Renal cortex interstitium (tissue), 15 donors: ENCODE data around the gene CDKN2D. TPM values are rescaled to one million over a fixed set of nuclear protein-coding genes. Genes with fewer than 3 reads are reported as not detected.

ENCODE experiments used
- DNase-seq, 11 donors: peaks; one replicate each; pipeline ENCODE4 v3.0.0-alpha.2; 2013; ENCODE audit warnings: low read depth in 9 of 11, low spot score in 4 of 11; ENCODE audit errors: extremely low read depth in 1 of 11
- long read RNA-seq, 16 experiments: transcript quantifications; one replicate each; lab custom pipeline, GENCODE V29; 2026
- polyA plus RNA-seq, 3 donors: library from polyadenylated mRNA; unstranded; fragments of 120-200 nt; gene quantifications; one replicate each; pipeline ENCODE4 v1.2.1, GENCODE V29; 2013; ENCODE audit not compliant: insufficient read length in 3 of 3

Gene CDKN2D
- 10 to 100 TPM in 2 of 3 donors, 1 to 10 TPM in 1; 7.9 to 12.5 (median 10.7) TPM for polyA plus RNA-seq
- long read RNA-seq, donor 1, transcript CDKN2D-202 (2 exons, 1,422 nt): major isoform, 6 of 7 reads
- long read RNA-seq, donor 1, partial matches to known transcripts: 0 of 7 reads
- long read RNA-seq, donor 1, other reads (novel, unspliced or antisense): 0 of 7 reads
- long read RNA-seq, donor 2, transcript CDKN2D-202 (2 exons, 1,422 nt): major isoform, 8 of 11 reads
- long read RNA-seq, donor 2, partial matches to known transcripts: 0 of 11 reads
- long read RNA-seq, donor 2, other reads (novel, unspliced or antisense): 0 of 11 reads
- long read RNA-seq, donor 3, transcript CDKN2D-202 (2 exons, 1,422 nt): major isoform, 12 of 16 reads
- long read RNA-seq, donor 3, partial matches to known transcripts: 0 of 16 reads
- long read RNA-seq, donor 3, other reads (novel, unspliced or antisense): 0 of 16 reads
- long read RNA-seq, donor 4, transcript CDKN2D-202 (2 exons, 1,422 nt): major isoform, 5 of 7 reads
- long read RNA-seq, donor 4, partial matches to known transcripts: 0 of 7 reads
- long read RNA-seq, donor 4, other reads (novel, unspliced or antisense): 0 of 7 reads
- long read RNA-seq, donor 5: 0 reads
- long read RNA-seq, donor 6, transcript CDKN2D-202 (2 exons, 1,422 nt): major isoform, 5 of 5 reads
- long read RNA-seq, donor 6, partial matches to known transcripts: 0 of 5 reads
- long read RNA-seq, donor 6, other reads (novel, unspliced or antisense): 0 of 5 reads
- long read RNA-seq, donor 7, partial matches to known transcripts: 0 of 4 reads
- long read RNA-seq, donor 7, other reads (novel, unspliced or antisense): 0 of 4 reads
- long read RNA-seq, donor 8: 0 reads
- long read RNA-seq, donor 9, transcript CDKN2D-202 (2 exons, 1,422 nt): major isoform, 9 of 16 reads
- long read RNA-seq, donor 9, partial matches to known transcripts: 6 of 16 reads
- long read RNA-seq, donor 9, other reads (novel, unspliced or antisense): 0 of 16 reads
- long read RNA-seq, donor 10, transcript CDKN2D-202 (2 exons, 1,422 nt): major isoform, 8 of 9 reads
- long read RNA-seq, donor 10, partial matches to known transcripts: 0 of 9 reads
- long read RNA-seq, donor 10, other reads (novel, unspliced or antisense): 0 of 9 reads
- long read RNA-seq, donor 11, transcript CDKN2D-202 (2 exons, 1,422 nt): major isoform, 7 of 11 reads
- long read RNA-seq, donor 11, partial matches to known transcripts: 0 of 11 reads
- long read RNA-seq, donor 11, other reads (novel, unspliced or antisense): 0 of 11 reads
- long read RNA-seq, donor 12, partial matches to known transcripts: 0 of 6 reads
- long read RNA-seq, donor 12, other reads (novel, unspliced or antisense): 0 of 6 reads
- long read RNA-seq, donor 13: 0 reads
- long read RNA-seq, donor 14, partial matches to known transcripts: 0 of 5 reads
- long read RNA-seq, donor 14, other reads (novel, unspliced or antisense): 0 of 5 reads
- long read RNA-seq, donor 15, partial matches to known transcripts: 0 of 2 reads
- long read RNA-seq, donor 15, other reads (novel, unspliced or antisense): 0 of 2 reads
- long read RNA-seq, donor 16, transcript CDKN2D-201 (3 exons, 1,086 nt): minor isoform, 6 of 20 reads
- long read RNA-seq, donor 16, transcript CDKN2D-202 (2 exons, 1,422 nt): major isoform, 14 of 20 reads
- long read RNA-seq, donor 16, partial matches to known transcripts: 0 of 20 reads
- long read RNA-seq, donor 16, other reads (novel, unspliced or antisense): 0 of 20 reads

DNA sequence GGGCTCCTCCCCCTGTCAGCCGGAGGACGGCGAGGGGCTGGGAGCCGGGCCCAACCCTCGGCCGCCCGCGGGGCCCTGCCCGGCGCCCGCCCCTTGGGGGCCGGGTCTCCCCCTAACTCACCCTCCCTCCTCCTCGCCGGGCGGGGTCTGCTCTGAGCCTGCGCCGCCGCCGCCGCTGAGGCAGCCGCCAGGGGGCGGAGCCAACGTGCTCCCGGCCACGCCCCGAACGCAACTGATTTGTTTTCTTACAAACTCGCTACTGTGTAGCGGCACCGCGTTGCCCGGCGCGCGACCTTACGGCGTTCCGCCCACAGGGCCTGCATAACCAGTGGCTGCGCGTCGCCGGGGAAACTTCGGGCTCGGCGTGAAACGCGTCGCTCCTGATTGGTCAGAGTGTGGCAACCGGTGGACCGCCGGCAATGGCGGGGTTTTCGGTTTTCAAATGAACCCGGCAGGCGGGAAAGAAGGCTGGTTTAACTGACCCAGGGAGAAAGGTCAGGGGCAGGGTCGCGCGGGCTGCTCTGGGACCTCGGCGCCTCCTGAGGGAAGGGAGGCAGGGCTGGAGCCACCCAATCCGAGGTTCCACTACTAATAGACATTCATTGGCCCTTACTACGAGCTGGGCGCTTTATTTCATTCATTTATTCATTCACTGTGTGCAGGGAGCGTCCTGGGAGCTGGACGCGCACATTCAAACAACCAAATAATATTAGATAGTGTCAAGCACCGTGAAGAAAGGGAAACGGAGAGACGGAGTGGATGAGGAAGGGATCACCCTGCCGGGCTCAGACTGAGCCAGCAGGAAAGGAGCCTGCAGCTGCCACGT is at the start of gene CDKN2D:
Gene CDKN2D, minus strand, starts transcription at position 154 of the 826 bp plus-strand sequence. CDS start 326 bp downstream, outside the sequence.
- peak; percentile 94 to 100 (median 99) for DNase-seq

DNA sequence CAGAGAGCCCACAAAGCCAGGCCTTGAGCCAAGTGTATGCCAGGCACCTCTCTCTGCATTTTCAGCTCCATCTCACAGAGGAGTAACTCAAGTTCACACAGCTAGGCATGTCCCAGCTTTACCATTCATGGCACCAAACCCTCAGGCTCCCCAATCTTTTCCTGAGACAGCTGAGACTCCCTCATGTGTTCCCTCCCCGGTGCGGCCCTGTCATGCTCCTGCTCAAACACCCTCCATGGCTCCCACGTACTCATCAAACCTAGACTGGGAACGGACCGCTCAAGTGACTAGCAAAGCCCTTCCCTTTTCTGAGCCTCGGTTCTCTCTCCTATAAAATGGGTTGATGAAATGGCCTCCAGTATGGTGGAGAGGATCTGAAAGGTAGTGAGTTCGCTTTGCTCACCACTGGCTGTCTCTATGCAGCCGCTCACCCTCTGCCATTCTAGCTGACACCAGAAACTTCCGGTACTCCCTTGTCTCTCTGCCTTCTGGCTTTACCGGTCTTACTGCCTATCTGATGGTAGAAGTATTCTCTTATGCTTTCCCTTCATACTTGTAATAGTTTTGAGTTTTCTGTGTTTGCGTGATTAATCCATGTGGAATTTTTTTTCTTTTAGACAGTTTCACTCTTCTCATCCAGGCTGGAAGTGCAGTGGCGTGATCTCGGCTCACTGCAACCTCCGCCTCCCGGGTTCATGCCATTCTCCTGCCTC is 48.8 kb upstream of the CDKN2D start:
- DNase-seq: no peak

DNA sequence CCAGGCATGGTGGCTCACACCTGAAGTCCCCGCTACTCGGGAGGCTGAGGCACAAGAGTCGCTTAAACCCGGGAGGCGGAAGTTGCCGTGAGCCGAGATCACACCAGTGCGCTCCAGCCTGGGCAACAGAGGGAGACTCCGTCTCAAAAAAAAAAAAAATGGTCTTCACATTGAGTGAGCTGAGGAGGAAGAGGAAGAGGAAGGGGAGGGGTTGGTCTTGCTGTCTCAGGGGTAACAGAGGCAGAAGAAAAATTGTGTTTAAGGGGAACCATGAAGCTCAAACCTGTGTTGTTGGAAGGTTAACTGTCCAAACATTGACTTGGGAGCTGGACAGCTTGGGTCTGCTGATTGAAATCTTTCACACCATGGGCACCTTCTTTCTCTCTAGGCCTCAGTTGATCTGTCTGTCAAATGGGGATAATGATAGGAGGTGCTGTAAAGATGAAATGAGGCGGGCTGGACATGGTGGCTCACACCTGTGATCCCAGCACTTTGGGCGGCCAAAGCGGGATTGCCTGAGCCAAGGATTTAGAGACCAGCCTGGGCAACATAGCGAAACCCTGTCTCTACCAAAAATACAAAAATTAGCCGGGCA is 46.7 kb upstream of the CDKN2D start:
- no peak for DNase-seq

DNA sequence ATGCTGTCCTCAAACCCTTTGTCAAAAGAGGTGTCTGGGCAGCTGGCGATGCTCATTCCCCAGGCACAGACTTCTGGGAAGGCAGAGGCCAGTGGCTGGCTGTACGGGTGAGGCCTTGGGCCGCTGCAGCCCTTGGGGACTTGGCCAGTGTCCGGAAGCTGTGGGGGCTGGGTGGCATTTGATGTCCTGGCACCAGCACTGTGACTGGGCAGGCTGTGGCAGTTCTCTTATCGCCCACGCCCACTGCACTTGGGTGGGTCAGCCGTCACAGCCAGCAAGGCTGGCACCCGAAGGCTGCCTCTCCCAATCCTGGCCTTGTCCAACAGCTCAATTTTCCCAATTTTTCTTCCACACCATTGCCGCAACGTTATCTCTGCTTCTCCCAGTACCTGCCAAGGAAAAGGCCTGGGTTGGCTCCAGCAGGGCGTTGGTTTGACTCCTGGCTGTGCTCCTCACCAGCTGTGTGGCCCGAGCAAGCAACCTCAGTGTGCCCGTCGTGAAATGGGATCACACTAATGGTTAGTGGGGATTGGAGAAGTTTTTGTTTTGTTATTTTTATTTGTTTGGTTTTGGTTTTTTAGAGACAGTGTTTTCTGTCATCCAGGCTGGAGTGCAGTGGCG is 43.8 kb upstream of the CDKN2D start:
- DNase-seq: no peak

DNA sequence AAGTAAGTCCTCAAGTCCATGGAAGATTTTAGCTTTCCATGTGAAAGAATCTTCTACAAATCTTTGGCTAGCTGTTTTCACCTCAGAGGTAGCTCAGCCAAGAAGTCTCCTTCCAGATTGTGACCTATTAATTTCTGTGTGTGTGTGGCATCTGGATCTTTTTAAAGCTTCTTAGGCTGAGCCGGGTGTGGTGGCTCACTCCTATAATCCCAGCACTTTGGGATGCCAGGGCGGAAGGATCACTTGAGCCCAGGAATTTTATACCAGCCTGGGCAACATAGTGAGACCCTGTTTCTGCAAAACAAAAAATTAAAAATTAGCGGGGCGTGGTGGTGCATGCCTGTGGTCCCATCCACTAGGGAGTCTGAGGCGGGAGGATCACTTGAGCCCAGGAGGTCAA is 43.1 kb upstream of the CDKN2D start:
- no peak for DNase-seq

DNA sequence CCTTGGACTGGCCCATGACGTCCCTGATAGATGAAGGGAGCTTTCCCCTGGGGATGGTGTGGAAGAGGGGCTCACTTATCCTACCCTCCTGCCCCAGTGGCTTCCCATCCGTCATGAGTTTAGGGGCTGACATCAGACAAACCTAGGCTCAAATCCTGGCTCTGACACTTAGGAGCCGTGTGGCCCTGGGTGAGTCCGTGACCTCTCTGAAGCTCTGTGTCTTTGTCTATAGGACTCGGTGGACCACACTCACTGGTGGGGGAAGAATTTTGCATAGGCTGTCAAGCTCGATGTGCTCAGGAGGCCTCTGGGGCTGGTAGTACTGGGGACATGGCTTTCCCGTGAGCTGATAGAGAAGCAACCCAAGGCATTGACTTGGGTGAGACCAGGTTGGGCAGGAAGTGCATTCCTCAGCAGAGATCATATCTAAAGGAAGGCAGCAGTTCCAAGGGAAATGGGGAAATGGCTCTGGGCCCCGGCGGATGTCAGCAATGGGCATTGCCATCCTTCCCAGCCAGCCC is 35.7 kb upstream of the CDKN2D start:
- no peak for DNase-seq

DNA sequence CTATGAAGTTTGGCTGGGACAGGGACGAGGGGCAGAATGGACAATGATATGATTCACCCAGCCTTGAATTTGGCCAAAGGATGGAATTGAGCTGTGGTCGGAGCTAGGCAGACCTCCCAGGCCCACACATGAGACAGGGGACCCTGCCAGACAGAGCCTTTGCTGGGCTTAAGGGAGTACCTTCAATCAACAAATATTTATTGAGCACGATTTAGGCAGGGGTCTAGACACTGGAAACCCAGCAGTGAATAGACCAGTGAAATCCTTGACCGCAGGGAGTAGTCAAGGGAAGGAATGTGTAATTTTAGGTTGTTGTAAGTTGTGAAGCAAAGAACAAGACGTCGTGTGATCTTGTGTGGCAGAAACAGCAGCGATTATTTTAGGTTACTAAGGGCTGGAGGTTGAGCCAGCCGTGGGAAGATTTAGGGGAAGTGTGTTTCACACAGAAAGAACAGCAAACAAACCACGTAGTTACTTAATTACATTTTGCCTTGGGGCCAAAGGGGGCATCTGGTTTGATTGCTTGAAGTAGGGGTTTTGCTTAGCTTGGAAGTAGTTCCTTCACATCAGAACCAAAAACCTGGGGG is 35.2 kb upstream of the CDKN2D start:
- no peak for DNase-seq

DNA sequence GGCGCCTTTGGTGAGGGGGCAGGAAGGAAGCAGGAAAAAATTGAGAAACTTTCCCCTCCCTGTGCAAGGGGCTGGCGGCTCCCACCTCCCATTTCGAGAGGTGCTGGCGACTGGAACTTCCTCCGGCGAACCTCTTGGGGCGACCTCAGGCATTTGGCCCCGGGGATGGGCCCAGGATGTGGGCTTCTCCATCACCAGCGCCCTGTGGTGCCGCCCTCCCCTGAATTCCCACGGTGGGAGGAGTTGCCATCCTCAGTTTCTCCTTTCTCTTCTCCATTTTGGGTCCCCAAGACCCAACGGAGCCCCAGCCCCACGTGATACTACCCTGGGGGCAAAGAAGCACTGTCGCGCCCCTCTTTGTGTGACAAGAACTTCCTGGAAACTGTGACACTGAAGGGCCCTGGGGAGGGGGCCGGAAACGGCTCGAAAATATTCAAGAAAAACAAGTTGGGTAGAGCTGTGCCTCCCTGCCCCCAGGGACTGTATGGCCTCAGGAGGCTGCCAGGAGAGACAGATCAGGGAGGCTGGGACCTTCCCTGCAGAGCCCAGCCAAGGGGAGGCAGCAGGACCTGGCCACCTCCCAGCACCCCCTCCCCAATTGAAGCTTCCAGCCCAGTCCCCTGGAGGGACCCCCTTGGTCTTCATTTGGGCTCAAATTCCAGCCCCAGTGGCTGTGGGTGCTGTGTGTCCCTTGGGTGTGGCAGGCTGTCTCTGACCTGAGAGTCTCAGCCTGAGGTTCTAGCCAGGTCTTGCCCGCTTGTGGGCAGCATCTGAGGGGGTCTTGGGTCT is 34.5 kb upstream of the CDKN2D start:
- no peak for DNase-seq

DNA sequence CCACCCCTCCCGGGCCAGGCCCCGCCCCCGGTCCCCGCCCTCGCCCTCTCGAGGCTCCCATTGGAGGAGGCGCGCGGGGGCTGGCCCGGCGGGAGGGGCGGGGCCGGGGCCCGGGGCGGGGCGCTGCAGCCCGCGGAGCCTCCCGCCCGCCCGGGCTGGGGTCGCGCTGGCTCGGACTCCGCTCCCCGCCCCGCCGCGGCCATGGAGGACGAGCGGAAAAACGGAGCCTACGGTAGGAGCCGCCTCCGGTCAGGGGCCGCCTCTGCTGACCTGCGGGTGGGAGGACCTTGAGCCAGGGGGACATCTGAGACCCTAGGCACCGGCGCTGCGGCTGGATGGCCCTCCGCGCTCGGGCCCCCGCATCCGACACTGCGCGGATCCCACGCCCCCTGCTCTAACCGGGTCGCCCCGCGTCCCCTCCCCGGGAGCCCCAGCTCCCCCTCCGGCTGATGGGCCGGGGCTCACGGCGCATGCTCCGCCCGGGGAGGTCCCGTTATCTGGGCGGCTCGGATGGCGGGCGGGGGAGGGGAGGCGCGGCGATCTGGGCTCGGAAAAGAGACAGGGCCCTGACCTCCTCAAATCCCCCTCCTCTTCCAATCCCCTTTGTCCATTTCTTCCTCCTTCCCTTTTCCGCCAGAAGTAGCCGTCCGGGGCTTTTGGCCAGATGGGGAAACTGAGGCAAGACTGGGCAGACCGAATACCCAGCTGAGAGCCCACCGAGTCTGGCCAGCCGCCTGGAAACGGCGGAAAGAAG is 33.7 kb upstream of the CDKN2D start:
- peak in 8 of 11 donors; percentile 29 to 73 (median 64) for DNase-seq

DNA sequence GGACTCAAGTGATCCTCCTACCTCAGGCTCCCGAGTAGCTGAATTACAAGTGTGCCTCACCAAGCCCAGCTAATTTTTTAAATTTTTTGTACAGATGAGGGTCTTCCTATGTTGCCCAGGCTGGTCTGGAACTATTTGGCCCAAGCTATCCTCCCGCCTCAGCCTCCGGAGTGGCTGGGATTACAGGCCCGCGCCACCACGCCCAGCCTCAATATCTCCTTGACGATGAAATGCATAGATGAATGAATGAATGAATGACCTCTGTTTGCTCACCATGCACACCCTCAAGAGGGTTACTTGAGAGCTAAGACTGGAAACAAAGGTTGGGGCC is 33.2 kb upstream of the CDKN2D start:
- no peak for DNase-seq

DNA sequence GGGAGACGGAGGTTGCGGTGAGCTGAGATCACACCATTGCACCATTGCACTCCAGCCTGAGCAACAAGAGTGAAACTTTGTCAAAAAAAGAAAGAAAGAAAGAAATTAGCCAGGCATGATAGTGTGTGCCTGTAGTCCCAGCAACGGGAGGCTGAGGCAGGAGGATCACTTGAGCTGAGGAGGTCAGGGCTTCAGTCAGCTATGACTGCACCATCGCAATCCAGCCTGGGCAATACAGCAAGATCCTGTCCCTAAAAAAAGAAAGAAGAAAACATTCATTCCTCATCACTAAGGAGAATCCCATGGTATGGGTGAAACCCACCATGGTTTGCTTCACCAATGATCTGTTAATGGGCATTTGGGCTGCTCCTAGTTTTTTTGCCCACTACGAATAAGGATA is 31.4 kb upstream of the CDKN2D start:
- no peak for DNase-seq

DNA sequence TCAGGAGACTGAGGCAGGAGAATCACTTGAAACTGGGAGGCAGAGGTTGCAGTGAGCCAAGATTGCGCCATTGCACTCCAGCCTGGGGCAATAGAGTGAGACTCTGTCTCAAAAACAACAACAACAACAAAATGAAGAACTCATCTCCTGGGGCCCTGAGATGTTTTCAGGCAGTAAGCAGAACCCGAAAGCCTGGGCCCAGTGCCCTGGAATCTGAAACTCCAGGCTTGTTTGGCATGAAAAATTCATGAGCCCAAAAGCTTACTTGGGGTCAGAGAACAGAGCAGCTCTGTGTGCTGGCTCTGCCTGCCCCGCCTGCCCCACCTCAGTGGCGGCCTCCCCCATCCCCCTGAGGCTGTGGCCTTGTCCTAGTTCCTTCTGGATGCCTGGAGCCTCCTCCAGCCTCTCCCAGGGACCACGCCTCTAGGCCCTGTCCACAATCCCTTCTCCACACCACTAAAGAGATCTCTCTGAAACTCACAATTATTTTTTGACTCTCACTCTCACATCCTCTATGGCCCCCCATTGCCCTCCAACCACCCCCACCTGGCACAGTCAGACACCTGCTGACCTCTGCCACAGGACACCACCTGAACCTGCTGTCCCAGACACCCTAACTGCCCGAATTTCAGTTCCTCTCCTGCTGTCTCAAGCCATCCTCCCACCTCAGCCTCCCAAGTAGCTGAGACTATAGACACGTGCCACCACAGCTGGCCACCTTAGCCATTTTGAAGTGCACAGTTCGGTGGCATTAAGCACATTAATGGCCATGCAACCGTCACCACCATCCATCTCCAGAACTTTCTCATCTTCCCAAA is 25.2 kb upstream of the CDKN2D start:
- no peak for DNase-seq

DNA sequence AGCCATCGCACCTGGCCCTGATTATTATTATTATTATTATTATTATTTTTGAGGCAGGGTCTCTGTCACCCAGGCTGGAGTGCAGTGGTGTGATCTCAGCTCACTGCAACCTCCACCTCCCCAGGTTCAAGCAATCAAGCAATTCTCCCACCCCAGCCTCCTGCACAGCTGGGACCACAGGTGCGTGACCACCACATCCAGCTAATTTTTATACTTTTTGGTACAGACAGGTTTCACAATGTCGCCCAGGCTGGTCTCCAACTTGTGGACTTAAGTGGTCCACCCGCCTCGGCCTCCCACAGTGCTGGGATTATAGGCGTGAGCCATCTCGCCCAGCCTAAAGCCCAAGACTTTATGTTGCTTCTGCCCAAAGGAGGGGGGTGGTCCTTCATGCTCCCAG is 24.4 kb upstream of the CDKN2D start:
- no peak for DNase-seq

DNA sequence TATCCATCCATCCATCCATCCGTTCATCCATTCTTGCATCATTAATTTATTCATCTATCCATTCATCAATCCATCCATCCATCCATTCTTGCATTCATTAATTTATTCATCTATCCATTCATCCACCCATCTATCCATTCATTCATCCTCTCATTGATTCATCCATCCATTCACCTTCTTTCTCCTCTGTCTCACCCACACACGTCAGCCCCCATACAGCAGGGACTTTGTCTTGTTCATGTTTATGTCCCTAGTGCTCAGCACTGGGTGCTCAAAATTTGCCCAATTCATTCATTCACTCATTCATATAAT is 19.0 kb upstream of the CDKN2D start:
- DNase-seq: no peak
